Omental fat pad (tissue), 4 donors: ENCODE measurements around the gene FAM131B. TPM values are rescaled to one million over a fixed set of nuclear protein-coding genes. Genes with fewer than 3 reads are reported as not detected.

Experiments used
- ATAC-seq: fragments of 150-250 bp; one replicate; pipeline ENCODE4 v1.9.1; 2016; ENCODE audit warnings: mild to moderate bottlenecking, moderate library complexity; ENCODE audit not compliant: low FRiP score
- DNase-seq: peaks from one replicate; pipeline ENCODE4 v3.0.0-alpha.2; 2019; ENCODE audit warnings: low spot score
- CTCF ChIP-seq, 3 donors: fragments of 450-650 bp; IDR thresholded peaks; one replicate each; pipeline ENCODE4 v1.5.1; 2016 to 2017; ENCODE audit warnings: antibody characterized with exemption in 3 of 3, mild to moderate bottlenecking in 3 of 3, moderate library complexity in 2 of 3
- total RNA-seq, 4 donors: library from RNA; depleted of rRNA; stranded (reverse); fragments of >200 nt; gene quantifications; one replicate each; pipeline ENCODE4 v1.1.0, GENCODE V29; 2016

FAM131B gene
- total RNA-seq, 4 donors from 2014 or later: 0.56 to 1.2 (median 0.77) TPM

GRCh38 chr7:143327903-143328302 is 34.6 kb downstream of the FAM131B start:
- DNase-seq (no peak), ATAC-seq (no peak)
- TF ChIP-seq CTCF (IDR thresholded peaks at IDR 0.05): no peak

DNA sequence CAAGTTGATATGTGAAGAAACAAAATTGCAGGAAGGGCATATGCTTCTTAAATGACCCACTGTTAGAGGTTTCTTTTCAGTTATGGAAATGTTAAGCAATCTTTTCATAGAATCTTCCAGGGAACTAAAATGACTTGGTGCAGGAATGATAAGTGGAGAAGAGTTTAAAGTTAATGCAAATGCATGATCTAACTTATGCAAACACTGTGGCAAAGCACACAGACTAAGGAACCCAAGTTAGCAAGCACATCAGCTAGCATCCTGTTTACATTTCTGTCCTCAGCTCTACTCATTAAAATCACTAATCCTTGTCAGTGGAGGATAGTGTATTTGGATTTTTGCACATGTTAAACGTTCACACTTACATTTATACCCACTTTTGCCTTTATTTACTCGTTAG is 37.3 kb downstream of the FAM131B start:
- no peak for DNase-seq
- no peak for ATAC-seq
- no peak for TF ChIP-seq CTCF (IDR thresholded peaks at IDR 0.05)

GRCh38 chr7:143323653-143324052 is 38.9 kb downstream of the FAM131B start:
- DNase-seq (no peak), ATAC-seq (no peak)
- TF ChIP-seq CTCF (IDR thresholded peaks at IDR 0.05): no peak

GRCh38 chr7:143322760-143323633 is 39.5 kb downstream of the FAM131B start:
- ATAC-seq: no peak
- no peak for TF ChIP-seq CTCF (IDR thresholded peaks at IDR 0.05)
- no peak for DNase-seq

GRCh38 chr7:143321734-143322133 is 40.8 kb downstream of the FAM131B start:
- DNase-seq: no peak
- TF ChIP-seq CTCF (IDR thresholded peaks at IDR 0.05): no peak
- ATAC-seq: no peak

DNA sequence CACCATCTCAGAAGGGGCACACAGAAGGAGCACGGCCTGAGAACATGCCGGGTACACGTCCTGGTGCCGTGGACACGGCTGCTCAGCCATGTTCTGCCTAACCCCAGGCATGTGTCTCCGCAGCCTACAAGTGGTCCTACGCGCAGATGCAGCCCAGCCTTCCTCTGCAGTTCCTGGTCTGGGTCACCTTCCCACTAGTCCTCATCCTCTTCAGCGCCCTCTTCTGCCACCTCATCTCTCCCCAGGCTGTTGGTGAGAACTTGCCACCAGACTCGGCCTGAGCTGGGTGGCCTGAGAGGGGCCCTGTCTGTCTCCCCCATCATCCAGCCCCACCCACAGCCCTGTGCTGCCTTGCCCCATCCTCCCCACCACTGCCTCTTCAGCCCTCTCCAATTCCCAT is 41.3 kb downstream of the FAM131B start:
- ATAC-seq (no peak), DNase-seq (no peak)
- no peak for TF ChIP-seq CTCF (IDR thresholded peaks at IDR 0.05)

DNA sequence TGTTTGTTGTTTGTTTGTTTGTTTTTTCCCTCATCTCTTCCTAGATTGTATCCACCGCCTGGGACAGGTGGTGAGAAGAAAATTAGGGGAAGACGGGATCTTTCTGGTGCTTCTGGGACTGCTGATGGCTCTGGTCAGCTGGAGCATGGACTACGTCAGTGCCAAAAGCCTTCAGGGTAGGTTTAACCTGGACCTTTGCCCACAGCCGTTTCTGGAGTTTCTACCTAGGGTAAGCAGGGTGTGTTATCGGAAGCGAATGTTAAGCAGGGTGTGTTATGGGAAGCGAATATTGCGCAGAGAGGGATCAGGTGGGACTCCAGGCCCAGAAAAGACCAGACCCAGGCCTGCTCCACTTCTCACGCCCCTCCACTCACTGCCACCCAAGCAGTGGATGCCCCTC is 41.9 kb downstream of the FAM131B start:
- ATAC-seq: no peak
- no peak for DNase-seq
- TF ChIP-seq CTCF (IDR thresholded peaks at IDR 0.05): no peak
